Measurements from ENCODE around the gene HTRA2.

DNA sequence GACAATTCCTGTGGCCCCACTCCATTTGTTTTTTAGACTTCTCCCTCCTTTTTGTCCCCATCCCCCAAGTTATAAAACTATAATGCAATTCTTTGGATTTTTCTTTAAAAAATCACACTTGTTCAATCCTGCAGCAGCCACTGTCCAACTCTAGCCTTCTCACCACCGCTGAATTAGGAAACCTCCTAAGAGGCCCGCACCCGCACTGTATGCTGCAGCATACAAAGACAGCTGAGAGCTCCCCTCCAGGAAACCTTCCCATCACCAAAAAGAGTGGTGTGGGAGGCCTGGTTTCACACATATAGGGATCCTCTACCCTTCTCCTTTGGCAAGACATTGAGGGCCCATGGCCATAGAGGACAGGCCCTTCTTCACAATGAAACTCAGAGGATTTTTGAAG, 25.1 kb upstream of the HTRA2 start:
- TF ChIP-seq SUZ12 (IDR thresholded peaks at IDR 0.05; ENCODE audit: extremely low read depth, insufficient read depth, insufficient read length) = no peak
- TF ChIP-seq ZNF274 (IDR thresholded peaks at IDR 0.05; ENCODE audit: low read depth, low read length) = no peak
- no peak for TF ChIP-seq YY1 (IDR thresholded peaks at IDR 0.05; ENCODE audit: insufficient read depth, insufficient read length)

Data from NT2/D1 (cell line).